Fibroblast of skin of scalp (primary cell): ENCODE measurements around the gene MAGEH1.

ENCODE experiments used
- DNase-seq: peaks from one replicate; pipeline ENCODE4 v3.0.0-alpha.2; 2013

Gene MAGEH1

DNA sequence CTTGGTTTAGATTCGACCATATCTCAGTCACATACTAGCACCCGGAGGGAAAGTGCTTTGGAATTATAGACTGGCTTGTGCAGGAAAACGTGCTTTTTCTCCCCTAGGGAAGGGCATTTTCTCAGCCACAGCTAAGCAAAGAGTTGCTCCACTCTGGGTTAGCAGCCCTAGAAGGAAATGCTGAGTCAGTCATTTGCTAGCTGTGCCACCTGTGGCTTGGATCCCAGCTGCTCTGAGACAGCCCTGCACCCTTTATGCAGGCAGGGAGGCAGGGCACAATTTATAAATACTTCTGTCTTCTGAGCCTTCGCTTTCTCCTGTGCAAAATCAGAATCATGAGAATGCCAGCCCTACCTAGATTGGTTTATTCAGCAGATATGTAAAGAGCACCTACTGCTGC is 39.0 kb downstream of the MAGEH1 start:
- DNase-seq = no peak
